A673 (cell line): ENCODE data around the gene SYT9. TPM values are rescaled to one million over a fixed set of nuclear protein-coding genes. Genes with fewer than 3 reads are reported as not detected.

Experiments used
- BruUV-seq: library from RNA; stranded (reverse); fragments of 400-500 nt; replicated peaks from 2 replicates; lab custom pipeline; 2021; lab: Mats Ljungman, UMichigan
- CTCF ChIA-PET: fragments of 300-600 bp; sonication (Branson Sonifier 250); formaldehyde crosslinking; loops from one replicate; lab custom pipeline; 2022; ENCODE audit warnings: antibody characterized with exemption; lab: Charles Lee
- POLR2A ChIA-PET: fragments of 300-600 bp; sonication (Branson Sonifier 250); formaldehyde crosslinking; loops from one replicate; lab custom pipeline; 2022; ENCODE audit warnings: antibody characterized with exemption; ENCODE audit not compliant: low non-redundant PET; lab: Charles Lee
- DNase-seq: peaks from one replicate; pipeline ENCODE4 v3.0.0-alpha.2; 2015; ENCODE audit warnings: low spot score
- H3K27ac ChIP-seq: fragments of 200-600 bp; sonication (generic); 2 replicates; pipeline ENCODE4 v1.5.1; 2016; ENCODE audit warnings: mixed run types, low read depth, mild to moderate bottlenecking, mixed read lengths, antibody characterized with exemption, low read length; ENCODE audit not compliant: poor library complexity, severe bottlenecking
- H3K27me3 ChIP-seq: fragments of 200-600 bp; sonication (generic); replicated peaks from 2 replicates; pipeline ENCODE4 v1.6.1; 2017; ENCODE audit warnings: mixed run types, low read depth, mild to moderate bottlenecking, mixed read lengths, antibody characterized with exemption, low read length; ENCODE audit not compliant: insufficient read depth, poor library complexity
- H3K36me3 ChIP-seq: fragments of 200-600 bp; sonication (generic); 2 replicates; pipeline ENCODE4 v1.6.1; 2016; ENCODE audit warnings: mixed run types, mild to moderate bottlenecking, mixed read lengths, antibody characterized with exemption, low read length; ENCODE audit not compliant: insufficient read depth, poor library complexity, severe bottlenecking
- H3K4me1 ChIP-seq: fragments of 200-600 bp; sonication (generic); 2 replicates; pipeline ENCODE4 v1.6.1; 2017; ENCODE audit warnings: mixed run types, mild to moderate bottlenecking, mixed read lengths, antibody characterized with exemption, low read length; ENCODE audit not compliant: insufficient read depth, poor library complexity, severe bottlenecking
- H3K4me3 ChIP-seq: fragments of 200-600 bp; sonication (generic); 2 replicates; pipeline ENCODE4 v1.5.1; 2016; ENCODE audit warnings: low read depth, mixed run types, mild to moderate bottlenecking, mixed read lengths, low read length; ENCODE audit not compliant: poor library complexity, severe bottlenecking
- H3K9me3 ChIP-seq: fragments of 200-600 bp; sonication (generic); 2 replicates; pipeline ENCODE4 v1.6.1; 2016; ENCODE audit warnings: mixed run types, low read depth, mild to moderate bottlenecking, mixed read lengths, antibody characterized with exemption, low read length; ENCODE audit not compliant: poor library complexity, severe bottlenecking
- CTCF ChIP-seq: fragments of 300-800, 200-600 bp; sonication (generic); conservative IDR thresholded peaks from 2 replicates; pipeline ENCODE4 v1.5.1; 2017; ENCODE audit warnings: low read depth, mild to moderate bottlenecking, antibody characterized with exemption, low read length, moderate library complexity, mixed read lengths
- EZH2 ChIP-seq: fragments of 200-600 bp; sonication (generic); IDR thresholded peaks from 2 replicates; pipeline ENCODE4 v1.6.1; 2017; ENCODE audit warnings: borderline replicate concordance, low read depth, mild to moderate bottlenecking, mixed read lengths, antibody characterized with exemption, low read length; ENCODE audit not compliant: poor library complexity, severe bottlenecking
- intact Hi-C: fragments of 100-400 bp; cut with micrococcal nuclease; formaldehyde crosslinking; loops from one replicate; pipeline ENCODE4 v1.10.0; 2022; ENCODE audit not compliant: unreplicated experiment
- total RNA-seq: library from RNA; stranded (reverse); gene quantifications from 2 replicates; pipeline ENCODE4 v1.2.3, GENCODE V29; 2021

SYT9 gene
- total RNA-seq, 1 experiment from 2014 or later, result not detected

GRCh38 chr11:7494086-7494745 lies 242.5 kb downstream of the SYT9 start:
- TF ChIP-seq EZH2 (no peak), CTCF (no peak)
- Histone ChIP-seq H3K27ac (no peak overlapping the region), H3K27me3 (peaks cover 2% of the 10 kb centered on the region), H3K36me3 (no peaks in the 10 kb centered on the region), H3K4me1 (no peaks in the 10 kb centered on the region), H3K9me3 (no peaks in the 10 kb centered on the region), H3K4me3 (no peak overlapping the region)
- no peak for DNase-seq
- intact Hi-C loops, result no loop called here
- ChIA-PET CTCF (no interaction called here), POLR2A (no interaction called here)
- no TSS peak for BruUV-seq

- BruUV-seq, result no TSS peak
- no peak overlapping the region for H3K4me3 ChIP-seq
- no peak for DNase-seq
- H3K27ac ChIP-seq, result no peak overlapping the region
- no peaks in the 10 kb centered on the region for H3K36me3 ChIP-seq
- TF ChIP-seq CTCF (no peak), EZH2 (no peak)
- H3K9me3 ChIP-seq, result no peaks in the 10 kb centered on the region
- intact Hi-C loops, result no loop called here
- H3K27me3 ChIP-seq, result no peaks in the 10 kb centered on the region
- no peaks in the 10 kb centered on the region for H3K4me1 ChIP-seq
- POLR2A ChIA-PET, result no interaction called here
- CTCF ChIA-PET, result no interaction called here
Measured at GRCh38 chr11:7495882-7496551, 244.3 kb downstream of the SYT9 start.

GRCh38 chr11:7498193-7498592 lies 246.5 kb downstream of the SYT9 start:
- H3K36me3 ChIP-seq, result no peaks in the 10 kb centered on the region
- intact Hi-C loops, result no loop called here
- BruUV-seq, result no TSS peak
- TF ChIP-seq CTCF (no peak), EZH2 (no peak)
- ChIA-PET CTCF (no interaction called here), POLR2A (no interaction called here)
- no peak overlapping the region for H3K4me3 ChIP-seq
- no peak overlapping the region for H3K27ac ChIP-seq
- H3K27me3 ChIP-seq, result no peaks in the 10 kb centered on the region
- no peaks in the 10 kb centered on the region for H3K9me3 ChIP-seq
- no peak for DNase-seq
- H3K4me1 ChIP-seq, result no peaks in the 10 kb centered on the region
